B cell (primary cell): ENCODE measurements around the gene HIBCH.

ENCODE experiments used
- EZH2 ChIP-seq: IDR thresholded peaks from 2 replicates; pipeline ENCODE4 v1.6.1; 2012; ENCODE audit warnings: borderline replicate concordance, low read depth, mild to moderate bottlenecking, moderate library complexity, low read length; ENCODE audit not compliant: insufficient read depth, poor library complexity, severe bottlenecking
- TF ChIP-seq, protein P1 (sequence below): fragments of 200-600 bp; IDR thresholded peaks from one replicate; pipeline ENCODE4 v1.8.0; 2022; ENCODE audit warnings: antibody characterized with exemption, mild to moderate bottlenecking

DNA sequence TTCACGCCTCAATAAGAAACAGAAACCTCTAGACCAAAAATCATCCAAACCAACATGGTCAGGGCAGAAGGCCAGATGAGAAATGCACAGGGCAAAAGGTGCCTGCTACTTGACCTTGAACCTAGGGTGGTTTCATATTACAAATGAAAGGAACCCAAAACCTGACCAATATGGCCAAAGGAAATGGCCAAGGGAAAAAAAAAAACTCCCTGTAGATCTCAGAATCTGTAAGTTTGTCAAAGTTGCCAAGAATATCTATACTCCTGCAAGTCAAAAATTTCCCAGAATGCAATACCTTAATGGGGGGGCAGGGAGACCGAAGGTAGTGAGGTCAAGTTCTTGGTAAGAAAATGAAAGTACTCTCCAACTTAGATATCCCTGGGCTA, 47.2 kb downstream of the HIBCH start:
- TF ChIP-seq, protein P1, sequence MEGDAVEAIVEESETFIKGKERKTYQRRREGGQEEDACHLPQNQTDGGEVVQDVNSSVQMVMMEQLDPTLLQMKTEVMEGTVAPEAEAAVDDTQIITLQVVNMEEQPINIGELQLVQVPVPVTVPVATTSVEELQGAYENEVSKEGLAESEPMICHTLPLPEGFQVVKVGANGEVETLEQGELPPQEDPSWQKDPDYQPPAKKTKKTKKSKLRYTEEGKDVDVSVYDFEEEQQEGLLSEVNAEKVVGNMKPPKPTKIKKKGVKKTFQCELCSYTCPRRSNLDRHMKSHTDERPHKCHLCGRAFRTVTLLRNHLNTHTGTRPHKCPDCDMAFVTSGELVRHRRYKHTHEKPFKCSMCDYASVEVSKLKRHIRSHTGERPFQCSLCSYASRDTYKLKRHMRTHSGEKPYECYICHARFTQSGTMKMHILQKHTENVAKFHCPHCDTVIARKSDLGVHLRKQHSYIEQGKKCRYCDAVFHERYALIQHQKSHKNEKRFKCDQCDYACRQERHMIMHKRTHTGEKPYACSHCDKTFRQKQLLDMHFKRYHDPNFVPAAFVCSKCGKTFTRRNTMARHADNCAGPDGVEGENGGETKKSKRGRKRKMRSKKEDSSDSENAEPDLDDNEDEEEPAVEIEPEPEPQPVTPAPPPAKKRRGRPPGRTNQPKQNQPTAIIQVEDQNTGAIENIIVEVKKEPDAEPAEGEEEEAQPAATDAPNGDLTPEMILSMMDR = no peak
- TF ChIP-seq EZH2 = no peak
